Stomach (tissue), 4 donors: ENCODE results near the gene FAM83B.

Experiments used
- POLR2AphosphoS5 ChIP-seq, 3 donors: sonication (generic); formaldehyde crosslinking; IDR thresholded peaks; one replicate each; pipeline ENCODE4 v1.6.1; 2016; ENCODE audit warnings: antibody characterized with exemption in 3 of 3
- TF ChIP-seq, protein P1 (sequence below), 7 experiments: fragments of 450-650 bp in 4 of 7; fragments of 200-600 bp in 3 of 7; sonication (generic) in 3 of 7; IDR thresholded peaks; one replicate each; pipeline ENCODE4 v1.5.1; 2016 to 2019; ENCODE audit warnings: antibody characterized with exemption in 7 of 7, control low read depth in 2 of 7, mild to moderate bottlenecking in 1 of 7

DNA sequence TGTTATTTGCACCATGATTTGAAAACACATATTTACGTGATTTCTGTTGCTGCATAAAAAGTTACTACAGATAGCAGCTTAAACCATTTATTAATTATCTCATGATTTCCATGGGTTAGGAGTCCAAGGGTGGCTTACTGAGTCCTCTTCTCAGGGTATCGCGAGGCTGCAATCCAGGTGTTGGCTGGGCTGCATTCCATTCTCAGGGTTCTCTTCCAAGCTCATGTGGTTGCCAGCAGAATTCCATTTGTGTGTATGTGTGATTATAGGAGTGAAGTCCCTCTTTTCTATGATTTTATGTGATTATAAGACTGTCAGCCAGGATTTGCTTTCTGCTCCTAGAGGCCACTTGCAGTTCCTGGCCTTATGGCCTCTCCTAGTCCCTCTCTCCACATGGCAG is 135.1 kb downstream of the FAM83B start:
- TF ChIP-seq POLR2AphosphoS5 (IDR thresholded peaks at IDR 0.05): no peak
- TF ChIP-seq, protein P1, sequence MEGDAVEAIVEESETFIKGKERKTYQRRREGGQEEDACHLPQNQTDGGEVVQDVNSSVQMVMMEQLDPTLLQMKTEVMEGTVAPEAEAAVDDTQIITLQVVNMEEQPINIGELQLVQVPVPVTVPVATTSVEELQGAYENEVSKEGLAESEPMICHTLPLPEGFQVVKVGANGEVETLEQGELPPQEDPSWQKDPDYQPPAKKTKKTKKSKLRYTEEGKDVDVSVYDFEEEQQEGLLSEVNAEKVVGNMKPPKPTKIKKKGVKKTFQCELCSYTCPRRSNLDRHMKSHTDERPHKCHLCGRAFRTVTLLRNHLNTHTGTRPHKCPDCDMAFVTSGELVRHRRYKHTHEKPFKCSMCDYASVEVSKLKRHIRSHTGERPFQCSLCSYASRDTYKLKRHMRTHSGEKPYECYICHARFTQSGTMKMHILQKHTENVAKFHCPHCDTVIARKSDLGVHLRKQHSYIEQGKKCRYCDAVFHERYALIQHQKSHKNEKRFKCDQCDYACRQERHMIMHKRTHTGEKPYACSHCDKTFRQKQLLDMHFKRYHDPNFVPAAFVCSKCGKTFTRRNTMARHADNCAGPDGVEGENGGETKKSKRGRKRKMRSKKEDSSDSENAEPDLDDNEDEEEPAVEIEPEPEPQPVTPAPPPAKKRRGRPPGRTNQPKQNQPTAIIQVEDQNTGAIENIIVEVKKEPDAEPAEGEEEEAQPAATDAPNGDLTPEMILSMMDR (IDR thresholded peaks at IDR 0.05): no peak
